Hematopoietic multipotent progenitor cell treated with erythropoietin and hydrocortisone succinate and interleukin-3 and kit ligand, for 6 days (in vitro differentiated cells): ENCODE results near the gene TUBE1.
A peak's percentile ranks its signal among the peaks of the same experiment; 100 is the strongest.
"Not testable (repeated sequence)": the region's sequence is repeated elsewhere in the genome, so short reads cannot be mapped to it uniquely, and the experiment has no call there.

ENCODE experiments used
- DNase-seq: peaks from one replicate; pipeline ENCODE4 v3.0.0-alpha.2; 2015

The TUBE1 gene

GRCh38 chr6:112087136-112087911 is at the start of gene TUBE1, which contains the start of gene FAM229B:
TUBE1 (minus strand) TSS chr6:112087482; CDS start chr6:112087434, 48 bp downstream.
FAM229B (plus strand) TSS chr6:112087591; CDS start chr6:112099284, 11,693 bp downstream.
- peak; percentile 98 for DNase-seq

GRCh38 chr6:112130878-112131277 is 43.6 kb upstream of the TUBE1 start:
- DNase-seq: no peak

GRCh38 chr6:112128208-112128607 is 40.9 kb upstream of the TUBE1 start:
- no peak for DNase-seq

GRCh38 chr6:112123982-112124381 is 36.7 kb upstream of the TUBE1 start:
- DNase-seq: no peak

GRCh38 chr6:112122756-112123155 is 35.5 kb upstream of the TUBE1 start:
- DNase-seq: no peak

GRCh38 chr6:112118034-112118433 is 30.8 kb upstream of the TUBE1 start:
- DNase-seq: no peak

- peak; percentile 9 for DNase-seq
These were observed 30.3 kb upstream of the TUBE1 start for GRCh38 chr6:112117554-112117953.

GRCh38 chr6:112116221-112116620 is 28.9 kb upstream of the TUBE1 start:
- DNase-seq: no peak

GRCh38 chr6:112114577-112115223 is 27.4 kb upstream of the TUBE1 start:
- DNase-seq: no peak

GRCh38 chr6:112113918-112114317 is 26.6 kb upstream of the TUBE1 start:
- DNase-seq: no peak

GRCh38 chr6:112113431-112113830 is 26.1 kb upstream of the TUBE1 start:
- DNase-seq: no peak

- no peak for DNase-seq
These were observed 22.0 kb upstream of the TUBE1 start for GRCh38 chr6:112109262-112109661.

- DNase-seq: no peak
These were observed 19.3 kb upstream of the TUBE1 start for GRCh38 chr6:112106562-112106961.

- DNase-seq: not testable (repeated sequence)
These were observed 18.7 kb upstream of the TUBE1 start for GRCh38 chr6:112106026-112106425.

- DNase-seq: no peak
These were observed 13.3 kb upstream of the TUBE1 start for GRCh38 chr6:112100561-112100960.

GRCh38 chr6:112096901-112097300 is 9.6 kb upstream of the TUBE1 start:
- no peak for DNase-seq

GRCh38 chr6:112087916-112088315 is 634 bp upstream of the TUBE1 start:
- peak; percentile 21 for DNase-seq

- peak; percentile 62 for DNase-seq
These were observed 542 bp downstream of the TUBE1 start for GRCh38 chr6:112086744-112087135.

- DNase-seq: peak; percentile 14
These were observed 1.8 kb downstream of the TUBE1 start for GRCh38 chr6:112085286-112086065.

- no peak for DNase-seq
These were observed 5.7 kb downstream of the TUBE1 start for GRCh38 chr6:112081569-112081968.

GRCh38 chr6:112066606-112067005 is 20.7 kb downstream of the TUBE1 start:
- DNase-seq: no peak

- no peak for DNase-seq
These were observed 21.8 kb downstream of the TUBE1 start for GRCh38 chr6:112065426-112065986.

GRCh38 chr6:112062966-112063365 is 24.3 kb downstream of the TUBE1 start:
- no peak for DNase-seq
